HG03558 (cell line): ENCODE results near the gene SOAT2.

ENCODE experiments used
- ATAC-seq: cut with Tn5 transposase; IDR thresholded peaks from one replicate; pipeline ENCODE4 v1.9.1; 2021; ENCODE audit warnings: moderate number of reproducible peaks; ENCODE audit not compliant: unreplicated experiment; ENCODE audit errors: extremely low read depth

The SOAT2 gene

GRCh38 chr12:53064613-53065436 lies 38.5 kb upstream of the SOAT2 start:
- ATAC-seq = no peak

GRCh38 chr12:53065470-53065869 lies 37.8 kb upstream of the SOAT2 start:
- ATAC-seq = no peak

- ATAC-seq = no peak
These were observed 37.0 kb upstream of the SOAT2 start for GRCh38 chr12:53065975-53066931.

GRCh38 chr12:53067074-53067992 lies 36.0 kb upstream of the SOAT2 start:
- ATAC-seq = no peak

DNA sequence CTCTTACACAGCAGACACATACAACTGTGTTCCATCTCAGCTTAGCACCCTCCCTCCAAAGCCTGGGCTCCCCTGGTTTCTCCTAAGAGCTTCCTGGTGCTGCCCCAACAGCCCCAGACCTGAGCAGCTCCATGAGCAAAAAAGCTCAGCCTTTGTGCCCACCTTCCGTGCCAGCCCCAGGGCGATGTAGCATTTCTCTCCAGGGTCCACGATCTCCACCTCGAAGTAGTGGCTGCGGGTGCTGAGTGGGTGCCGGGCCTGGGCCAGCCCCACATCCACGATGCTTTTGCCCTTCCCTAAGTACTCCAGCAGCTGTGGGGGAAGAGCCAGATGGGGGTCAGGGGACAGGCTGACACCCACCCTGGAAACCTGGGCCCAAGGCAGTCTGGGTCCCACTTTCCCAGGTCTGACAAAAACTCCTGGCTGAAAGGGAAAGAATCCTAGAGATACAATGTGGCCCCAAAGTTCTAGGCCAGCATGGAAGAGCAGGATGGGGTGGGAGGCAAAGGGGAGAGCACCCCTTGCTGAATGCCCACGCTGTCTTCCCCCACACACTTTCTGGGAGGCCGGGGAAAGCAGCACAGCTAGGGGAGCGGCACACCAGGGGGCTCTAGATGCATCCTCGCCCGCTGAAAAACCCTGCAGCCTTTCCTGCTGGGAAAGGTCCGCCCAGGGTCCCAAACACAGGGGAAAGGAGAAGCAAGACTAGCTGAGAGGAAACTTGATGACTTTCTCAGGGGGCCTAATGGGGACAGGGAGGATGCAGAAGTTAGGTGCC lies 35.1 kb upstream of the SOAT2 start:
- ATAC-seq = no peak

DNA sequence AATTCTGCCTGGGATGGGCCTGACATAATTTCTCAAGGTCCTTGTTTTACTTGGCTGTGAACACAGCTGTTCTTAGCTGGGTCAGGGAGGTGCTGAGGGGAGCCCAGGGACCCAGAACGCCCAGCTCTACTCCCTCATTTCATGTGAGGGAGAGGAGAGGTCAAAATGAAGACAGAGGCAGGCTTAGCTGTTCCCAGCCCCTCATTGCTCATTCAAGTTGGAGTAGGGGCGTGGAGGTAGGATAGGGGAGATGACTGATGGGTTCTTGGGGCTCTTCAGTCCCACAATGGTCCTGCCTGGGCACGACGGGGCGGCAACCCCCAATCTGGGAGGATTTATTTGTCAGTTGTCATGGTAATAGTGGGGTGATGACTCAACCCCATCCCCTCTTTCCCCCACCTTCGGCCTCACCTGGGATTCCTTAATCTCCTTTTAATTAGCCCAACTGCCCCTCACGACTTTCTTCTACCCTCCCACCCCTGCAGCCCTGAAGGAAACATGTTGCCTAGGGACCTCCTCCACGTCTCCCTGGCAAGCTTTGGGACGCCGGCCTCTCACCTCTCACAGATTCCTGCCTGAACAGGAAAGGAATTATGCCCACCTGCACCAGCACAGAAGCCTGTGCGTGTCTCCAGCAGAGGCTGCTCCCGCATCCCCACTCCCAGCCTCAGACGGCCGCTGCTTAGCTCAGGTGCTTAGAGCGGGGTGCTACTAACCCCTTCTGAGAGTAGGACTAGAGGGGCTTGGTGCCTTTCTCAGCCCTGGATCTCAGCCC lies 34.3 kb upstream of the SOAT2 start:
- ATAC-seq = no peak

GRCh38 chr12:53069621-53070410 lies 33.5 kb upstream of the SOAT2 start:
- no peak for ATAC-seq

GRCh38 chr12:53070877-53071492 lies 32.3 kb upstream of the SOAT2 start:
- ATAC-seq = no peak

- no peak for ATAC-seq
These were observed 31.4 kb upstream of the SOAT2 start for GRCh38 chr12:53071591-53072551.

GRCh38 chr12:53073881-53074280 lies 29.4 kb upstream of the SOAT2 start:
- ATAC-seq = no peak

DNA sequence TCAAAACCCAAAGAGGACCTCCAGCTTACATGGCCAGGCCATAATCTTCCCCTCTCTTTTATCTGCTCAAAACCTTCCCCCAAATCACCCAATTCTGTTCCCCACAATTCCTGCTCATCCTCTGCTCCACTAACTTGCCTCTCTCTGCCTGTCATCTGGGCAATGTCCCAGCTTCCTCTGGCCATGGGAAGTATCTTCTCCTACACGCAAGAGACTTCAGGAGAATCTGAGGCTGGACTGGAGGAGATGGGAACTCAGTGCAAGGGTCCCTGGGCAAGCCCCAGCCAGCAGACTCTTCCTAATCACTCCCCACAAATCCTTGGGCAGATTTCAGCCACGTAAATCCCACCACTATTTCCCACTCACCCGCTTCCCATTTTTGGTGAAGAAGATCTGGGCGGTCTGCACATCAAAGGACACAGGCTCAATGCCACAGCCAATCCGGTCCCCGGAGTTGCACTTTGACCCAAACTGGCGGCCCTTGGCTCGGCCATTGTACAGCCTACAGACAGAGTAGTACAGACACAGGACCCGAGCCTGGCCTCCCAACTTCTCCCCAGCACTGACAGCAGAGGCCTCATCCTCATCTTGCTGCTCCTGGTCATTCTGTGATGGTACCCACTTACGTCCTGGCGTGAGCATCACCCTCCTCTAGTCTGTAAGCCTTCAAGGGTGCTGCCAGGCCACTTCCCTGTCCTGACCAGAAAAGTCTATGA lies 28.8 kb upstream of the SOAT2 start:
- no peak for ATAC-seq

GRCh38 chr12:53074999-53075370 lies 28.3 kb upstream of the SOAT2 start:
- ATAC-seq = no peak

DNA sequence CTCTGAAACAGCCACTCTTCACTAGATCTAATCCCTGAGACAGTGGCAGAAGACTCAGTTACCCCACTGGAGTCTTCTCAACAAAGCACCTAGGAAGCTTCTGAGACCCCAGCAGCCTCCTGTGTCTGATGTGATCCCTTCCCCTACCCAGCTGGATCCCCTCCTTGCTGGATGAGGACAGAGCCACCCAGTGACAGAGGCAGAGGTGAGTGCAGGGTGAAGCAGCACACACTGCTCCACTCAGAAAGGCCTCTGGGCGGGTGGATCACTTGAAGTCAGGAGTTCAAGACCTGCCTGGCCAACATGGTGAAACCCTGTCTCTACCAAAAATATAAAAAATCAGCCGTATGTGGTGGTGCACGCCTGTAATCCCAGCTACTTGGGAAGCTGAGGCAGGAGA lies 26.8 kb upstream of the SOAT2 start:
- ATAC-seq = no peak

DNA sequence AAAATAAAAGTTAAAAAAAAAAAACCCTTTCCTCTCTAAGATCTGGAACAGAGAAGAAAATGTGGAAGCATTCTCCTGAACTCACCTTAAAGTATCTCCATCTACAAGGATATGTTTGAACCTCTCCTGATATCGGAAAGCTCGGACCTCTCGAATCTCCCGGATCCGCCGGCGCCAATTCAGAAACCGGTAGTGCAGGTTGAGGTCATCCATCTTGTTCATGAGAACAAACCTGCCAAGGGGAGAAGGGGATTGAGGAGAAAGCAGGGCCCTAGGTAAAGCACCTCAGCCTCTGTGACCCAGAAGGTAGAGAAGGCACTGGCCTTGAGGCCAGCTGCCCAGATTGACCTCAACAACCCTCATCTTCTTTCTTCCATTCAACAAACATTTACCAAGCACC lies 26.3 kb upstream of the SOAT2 start:
- ATAC-seq = no peak

GRCh38 chr12:53078425-53079225 lies 24.7 kb upstream of the SOAT2 start:
- ATAC-seq = peak; percentile 6
